RPMI8226 (cell line): Measurements from ENCODE around the gene RNF166.

Experiments used
- DNase-seq: peaks from one replicate; pipeline ENCODE4 v3.0.0-alpha.2; 2015

Gene RNF166

GRCh38 chr16:88722784-88723506 is 16.7 kb upstream of the RNF166 start:
- DNase-seq: no peak

DNA sequence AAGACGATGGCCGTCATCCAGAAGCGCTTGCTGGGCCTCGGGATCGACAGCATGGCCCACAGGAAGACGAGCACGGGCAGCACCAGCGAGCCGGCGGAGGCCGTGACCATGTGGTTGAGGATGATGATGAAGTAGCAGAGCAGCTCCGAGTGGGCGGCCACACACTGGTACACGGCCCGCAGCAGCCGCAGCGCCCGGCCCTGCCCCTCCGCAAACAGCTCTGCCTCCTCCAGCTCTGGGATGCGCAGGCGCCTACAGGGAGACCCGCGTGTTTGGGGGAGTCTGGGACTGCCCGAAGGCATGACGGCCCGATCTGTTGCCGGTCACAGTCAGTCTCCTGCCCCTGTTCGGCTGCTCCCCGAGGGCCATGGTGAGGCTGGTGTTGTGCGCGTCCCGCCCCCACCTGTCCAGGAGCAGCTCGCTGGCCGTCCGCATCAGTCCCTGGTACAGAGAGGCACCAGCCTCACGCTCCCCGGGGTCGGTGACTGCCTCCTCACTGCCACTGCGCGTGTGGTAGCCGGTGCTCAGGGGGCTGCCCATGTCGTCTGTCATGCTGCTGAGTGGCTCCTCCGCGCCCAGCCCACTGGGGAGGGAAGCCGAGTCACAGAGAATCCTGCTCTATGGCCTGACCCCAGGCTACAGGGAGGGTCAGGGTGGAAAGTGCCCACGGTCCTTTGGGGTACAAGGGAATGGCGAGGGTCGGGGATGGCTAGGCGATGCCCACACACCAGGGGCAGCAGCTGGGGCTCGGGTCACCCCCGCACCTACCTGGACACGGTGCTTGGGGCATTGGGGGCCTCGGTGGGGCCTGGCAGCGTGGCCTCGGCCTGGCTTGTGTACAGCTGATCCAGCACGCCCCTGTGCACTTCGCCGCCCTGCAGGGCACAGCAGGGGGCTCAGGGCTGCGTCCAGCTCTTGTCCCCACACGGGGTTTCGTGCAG is 15.9 kb upstream of the RNF166 start:
- no peak for DNase-seq

DNA sequence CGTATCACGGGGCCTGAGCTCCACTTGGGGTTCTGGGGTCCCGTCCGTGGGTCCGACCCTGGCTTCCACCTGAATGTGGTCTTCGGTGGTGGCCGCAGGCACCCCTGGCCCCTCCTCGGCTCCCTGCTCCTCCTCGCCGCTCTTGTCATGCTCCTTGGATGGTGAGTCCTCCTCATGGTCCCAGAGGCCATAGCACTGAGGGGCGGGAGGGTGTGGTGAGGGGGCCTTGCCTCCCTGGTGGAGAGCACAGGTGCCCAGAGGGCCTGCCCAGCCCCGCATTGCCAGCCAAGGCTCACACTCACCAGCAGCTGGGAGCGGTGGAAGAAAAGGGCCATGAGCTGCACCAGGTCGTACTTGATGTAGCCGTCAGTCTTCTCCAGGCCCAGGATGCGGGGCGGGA is 15.0 kb upstream of the RNF166 start:
- no peak for DNase-seq

DNA sequence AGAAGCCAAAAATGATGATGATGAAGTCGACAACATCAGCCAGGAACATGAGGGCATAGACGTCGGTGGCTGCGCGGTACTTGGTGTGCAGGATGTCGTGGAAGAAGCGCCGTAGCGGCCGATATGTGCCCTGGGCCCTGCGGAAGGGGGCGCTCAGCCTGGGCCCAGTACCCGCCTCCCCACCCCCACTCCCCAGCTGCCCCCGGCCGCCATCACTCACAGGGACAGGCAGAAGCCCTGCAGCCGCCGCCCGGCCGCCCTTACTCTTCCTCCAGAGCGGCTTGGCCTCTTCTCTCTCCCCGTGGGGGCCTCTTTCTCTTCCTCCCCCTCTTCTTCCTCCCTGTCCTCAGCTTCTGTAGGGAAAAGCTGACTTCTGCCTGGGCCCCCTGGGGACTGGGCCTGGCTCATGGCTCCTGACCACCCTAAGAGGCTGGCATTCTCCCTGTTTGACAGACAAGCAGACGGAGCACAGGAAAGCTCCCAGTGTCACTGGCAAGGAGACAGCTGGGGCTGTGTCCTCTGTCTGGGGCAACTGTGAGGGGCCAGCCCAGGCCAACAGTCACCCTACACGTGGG is 14.3 kb upstream of the RNF166 start:
- no peak for DNase-seq

GRCh38 chr16:88719933-88720296 is 13.7 kb upstream of the RNF166 start:
- DNase-seq: no peak

DNA sequence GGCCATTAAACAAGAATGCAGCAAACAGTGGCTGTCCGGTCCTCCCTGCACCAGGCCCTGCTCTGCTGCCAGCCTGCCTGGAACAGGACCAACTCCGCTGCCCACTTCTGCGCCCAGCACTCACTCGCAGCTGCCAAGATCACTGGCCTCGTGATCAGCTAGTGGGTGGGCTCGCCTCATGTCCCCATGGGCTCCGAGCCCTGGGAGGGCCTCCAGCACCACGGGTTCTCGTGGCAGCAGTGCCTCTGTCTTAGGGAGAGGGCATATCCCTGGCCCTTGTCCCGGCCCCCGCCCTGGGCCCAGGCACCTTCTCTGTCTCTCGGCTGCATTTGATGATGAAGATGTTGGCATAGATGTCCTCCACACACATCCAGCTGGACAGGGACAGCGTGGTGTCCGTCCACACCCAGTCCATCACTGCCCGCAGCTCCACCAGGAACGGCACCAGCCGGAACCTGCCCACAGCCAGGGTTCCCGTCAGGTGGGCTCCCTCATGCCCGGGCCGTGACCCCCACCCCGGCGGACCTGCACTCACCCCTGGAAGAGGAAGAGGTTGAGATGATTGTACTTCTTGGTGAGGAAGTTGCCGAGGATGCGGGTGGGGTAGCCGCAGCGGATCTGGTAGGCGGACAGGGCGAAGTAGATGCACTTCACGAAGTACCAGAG is 13.2 kb upstream of the RNF166 start:
- DNase-seq: no peak

GRCh38 chr16:88718178-88718577 is 12.0 kb upstream of the RNF166 start:
- DNase-seq: no peak

GRCh38 chr16:88716601-88717001 is 10.4 kb upstream of the RNF166 start:
- DNase-seq: no peak

GRCh38 chr16:88716201-88716600 is 10.0 kb upstream of the RNF166 start:
- DNase-seq: no peak

GRCh38 chr16:88715312-88716190 is 9.3 kb upstream of the RNF166 start:
- DNase-seq: no peak

- no peak for DNase-seq
Observed at GRCh38 chr16:88714420-88715302, 8.5 kb upstream of the RNF166 start.

GRCh38 chr16:88713568-88714419 is 7.6 kb upstream of the RNF166 start:
- DNase-seq: no peak

- DNase-seq: no peak
Observed at GRCh38 chr16:88713054-88713453, 6.8 kb upstream of the RNF166 start.

DNA sequence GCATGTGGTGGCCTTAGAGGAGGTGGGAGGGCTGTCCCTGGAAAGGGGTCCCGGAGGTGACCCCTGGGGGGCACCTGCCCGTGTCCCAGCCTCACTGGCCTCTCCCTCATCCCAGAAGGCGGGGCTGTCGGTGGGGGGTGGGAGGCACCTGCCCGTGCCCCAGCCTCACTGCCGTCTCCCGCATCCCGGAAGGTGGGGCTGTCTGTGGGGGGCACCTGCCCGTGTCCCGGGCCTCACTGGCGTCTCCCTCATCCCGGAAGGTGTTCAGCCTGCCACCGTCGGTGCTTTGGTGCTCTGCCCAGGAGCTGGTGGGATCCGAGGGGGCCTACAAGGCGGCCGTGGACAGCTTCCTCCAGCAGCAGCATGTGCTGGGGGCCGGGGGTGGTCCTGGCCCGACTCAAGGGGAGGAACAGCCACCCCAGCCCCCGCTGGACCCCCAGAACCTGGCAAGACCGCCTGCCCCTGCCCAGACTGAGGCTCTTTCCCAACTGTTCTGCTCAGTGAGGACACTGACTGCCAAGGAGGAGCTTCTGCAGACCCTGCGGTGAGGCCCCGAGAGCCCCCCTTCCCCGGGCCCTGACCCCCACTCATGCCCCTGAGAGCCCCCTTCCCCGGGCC is 6.3 kb upstream of the RNF166 start:
- DNase-seq: no peak

DNA sequence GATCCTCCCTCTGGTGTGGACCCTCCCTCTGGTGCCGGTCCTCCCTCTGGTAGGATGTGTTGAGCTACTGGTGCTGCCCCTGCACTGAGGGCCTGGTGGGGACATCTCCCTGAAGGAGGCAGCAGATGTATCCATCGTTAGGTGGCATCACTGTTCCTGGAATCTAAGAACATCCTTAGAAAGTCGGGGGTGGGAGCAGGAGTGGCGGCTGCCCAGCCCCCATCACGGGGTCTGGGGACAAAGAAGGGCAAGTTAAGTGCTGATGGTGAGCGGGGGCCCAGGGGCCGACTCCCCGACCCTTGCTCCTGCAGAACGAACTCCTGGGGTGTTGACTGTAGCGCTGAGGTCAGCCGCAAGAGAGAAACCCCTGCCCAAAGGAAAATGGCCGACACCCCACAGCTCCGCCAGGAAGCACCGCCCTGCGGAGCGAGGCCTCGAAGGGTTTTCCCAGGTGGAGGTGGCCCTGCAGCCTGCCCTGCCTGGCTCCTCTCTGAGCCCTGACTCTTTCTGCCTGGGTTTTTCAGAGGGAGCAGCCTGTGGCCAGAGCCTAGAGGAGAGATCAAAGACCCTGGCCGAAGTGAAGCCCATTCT is 5.6 kb upstream of the RNF166 start:
- DNase-seq: no peak

DNA sequence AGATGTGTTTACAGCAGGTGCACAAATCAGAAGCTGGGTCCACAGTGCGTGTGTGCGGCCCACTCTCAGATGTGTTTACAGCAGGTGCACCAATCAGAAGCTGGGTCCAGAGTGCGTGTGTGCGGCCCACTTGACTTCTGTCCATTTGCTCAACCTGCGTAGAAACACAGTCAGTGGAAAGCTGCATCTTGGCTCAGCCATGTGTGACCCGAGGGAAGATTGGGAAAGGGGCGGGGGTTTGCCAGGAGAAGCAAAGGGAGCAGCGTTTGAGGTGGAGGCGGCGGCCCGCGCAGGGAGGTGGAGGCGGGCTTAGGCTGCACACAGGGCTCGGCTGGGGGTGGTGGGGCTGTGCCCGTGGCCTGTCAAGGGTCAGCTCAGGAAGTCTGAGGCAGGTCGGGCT is 4.3 kb upstream of the RNF166 start:
- no peak for DNase-seq

DNA sequence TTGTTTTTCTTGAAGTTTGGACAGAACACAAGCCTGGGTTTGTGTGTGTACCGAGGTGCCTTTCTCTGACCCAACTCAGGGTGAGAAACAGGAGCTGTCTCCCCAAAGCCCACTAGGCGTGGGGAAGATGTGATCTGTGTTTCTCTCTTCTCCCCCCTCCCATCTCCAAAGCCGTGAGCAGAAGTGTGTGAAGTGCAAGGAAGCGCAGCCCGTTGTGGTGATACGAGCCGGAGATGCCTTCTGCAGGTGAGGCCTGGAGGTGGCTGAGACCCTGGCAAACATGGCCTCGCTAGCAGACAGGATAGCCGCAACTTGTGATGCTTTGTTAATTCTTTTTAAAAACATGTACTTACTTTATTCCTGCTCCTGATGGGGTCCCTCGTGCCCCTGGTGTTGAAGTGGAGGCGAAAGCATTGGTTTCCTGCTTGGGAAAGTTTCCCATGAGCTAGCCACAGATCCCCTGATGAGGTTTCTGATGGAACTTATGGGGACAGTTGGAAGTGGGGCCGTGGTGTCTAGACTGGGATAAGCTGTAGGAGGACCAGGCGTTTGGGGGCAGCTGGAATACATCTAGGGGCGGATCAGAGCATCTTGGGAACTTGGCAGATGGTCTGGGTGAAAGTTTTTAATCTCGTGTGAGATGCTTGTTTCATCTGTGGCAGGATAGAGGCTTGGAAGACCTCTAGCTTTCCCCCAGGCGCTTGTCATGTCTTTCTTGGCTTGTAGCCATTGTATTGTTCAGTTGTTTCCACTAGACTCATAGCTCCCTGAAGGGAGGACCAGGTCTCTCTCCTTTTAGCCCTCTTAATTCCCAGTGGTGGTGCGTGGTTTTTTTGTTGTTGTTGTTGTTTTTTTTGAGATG is 988 bp upstream of the RNF166 start:
- peak; percentile 33 for DNase-seq

DNA sequence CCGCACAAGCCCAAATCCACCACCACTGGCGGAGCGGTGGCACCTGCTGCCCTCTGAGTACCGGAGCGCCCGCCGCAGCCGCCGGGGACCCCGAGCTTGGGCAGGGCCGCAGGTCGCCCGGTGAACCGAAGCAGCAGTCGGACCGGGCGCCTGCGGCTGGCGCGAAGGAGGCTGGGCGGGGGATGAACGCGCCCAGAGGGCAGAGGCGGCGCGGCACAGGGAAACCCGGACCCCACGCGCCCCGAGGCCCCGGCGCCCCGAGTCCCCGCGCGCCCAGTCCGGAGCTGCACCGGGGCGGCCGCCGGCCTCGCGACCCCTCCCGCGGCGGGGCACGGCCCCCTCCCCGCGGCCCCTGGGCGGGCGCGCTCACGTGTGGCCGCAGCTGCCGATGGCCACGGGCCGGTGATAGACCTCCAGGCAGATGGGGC is 393 bp downstream of the RNF166 start:
- DNase-seq: peak; percentile 46
